Activated T-helper 17 cell treated with anti-CD3 and anti-CD28 coated beads, Interleukin-2, amount 50 U/mL, for 72 hours (primary cell): ENCODE results near the gene FMO1. TPM values are rescaled to one million over a fixed set of nuclear protein-coding genes. Genes with fewer than 3 reads are reported as not detected.

Experiments
- ATAC-seq: fragments of 150-1000 bp; cut with Tn5 transposase; replicated peaks from 2 replicates; pipeline ENCODE4 v1.10.0; 2021; ENCODE audit warnings: mild to moderate bottlenecking, moderate library complexity
- H3K27ac Mint-ChIP-seq: one replicate; pipeline ENCODE4 v1.8.0; 2022; ENCODE audit warnings: mixed read lengths
- H3K27me3 Mint-ChIP-seq: one replicate; pipeline ENCODE4 v1.8.0; 2022; ENCODE audit warnings: mixed read lengths
- H3K36me3 Mint-ChIP-seq: one replicate; pipeline ENCODE4 v1.8.0; 2022; ENCODE audit warnings: low read depth, mild to moderate bottlenecking, mixed read lengths
- H3K4me1 Mint-ChIP-seq: one replicate; pipeline ENCODE4 v1.8.0; 2022; ENCODE audit warnings: mixed read lengths
- H3K4me3 Mint-ChIP-seq: one replicate; pipeline ENCODE4 v1.8.0; 2022; ENCODE audit warnings: mild to moderate bottlenecking, mixed read lengths
- H3K9me3 Mint-ChIP-seq: one replicate; pipeline ENCODE4 v1.8.0; 2022; ENCODE audit warnings: mixed read lengths
- total RNA-seq, 2 donors: library from RNA; stranded (reverse); gene quantifications; one replicate each; pipeline ENCODE4 v1.2.3, GENCODE V29; 2022

Gene FMO1
- total RNA-seq, 2 donors from 2014 or later: not detected

GRCh38 chr1:171252482-171252881 is 4.2 kb downstream of the FMO1 start:
- H3K27ac Mint-ChIP-seq: no peak overlapping the region
- H3K4me3 Mint-ChIP-seq: peak overlapping the region; percentile 56
- no peaks in the 10 kb centered on the region for H3K9me3 Mint-ChIP-seq
- peaks cover 39% of the 10 kb centered on the region for H3K27me3 Mint-ChIP-seq
- no peak for ATAC-seq
- H3K4me1 Mint-ChIP-seq: peaks cover 4% of the 10 kb centered on the region
- H3K36me3 Mint-ChIP-seq: no peaks in the 10 kb centered on the region

- Mint-ChIP-seq H3K27me3 (peaks cover 30% of the 10 kb centered on the region), H3K4me1 (peaks cover 4% of the 10 kb centered on the region), H3K36me3 (no peaks in the 10 kb centered on the region), H3K27ac (no peak overlapping the region), H3K4me3 (no peak overlapping the region), H3K9me3 (no peaks in the 10 kb centered on the region)
- no peak for ATAC-seq
These were observed 6.6 kb downstream of the FMO1 start for GRCh38 chr1:171254859-171255258.

- no peak overlapping the region for H3K4me3 Mint-ChIP-seq
- H3K27me3 Mint-ChIP-seq: peaks cover 21% of the 10 kb centered on the region
- H3K27ac Mint-ChIP-seq: no peak overlapping the region
- H3K36me3 Mint-ChIP-seq: no peaks in the 10 kb centered on the region
- H3K9me3 Mint-ChIP-seq: no peaks in the 10 kb centered on the region
- ATAC-seq: no peak
- H3K4me1 Mint-ChIP-seq: peaks cover 4% of the 10 kb centered on the region
These were observed 8.8 kb downstream of the FMO1 start for GRCh38 chr1:171256940-171257606.

- H3K9me3 Mint-ChIP-seq: no peaks in the 10 kb centered on the region
- no peak for ATAC-seq
- H3K27me3 Mint-ChIP-seq: peaks cover 17% of the 10 kb centered on the region
- H3K4me1 Mint-ChIP-seq: no peaks in the 10 kb centered on the region
- no peak overlapping the region for H3K4me3 Mint-ChIP-seq
- H3K36me3 Mint-ChIP-seq: no peaks in the 10 kb centered on the region
- H3K27ac Mint-ChIP-seq: no peak overlapping the region
These were observed 9.3 kb downstream of the FMO1 start for GRCh38 chr1:171257607-171258076.

GRCh38 chr1:171258429-171258828 is 10.1 kb downstream of the FMO1 start:
- Mint-ChIP-seq H3K4me3 (no peak overlapping the region), H3K27ac (no peak overlapping the region), H3K27me3 (peaks cover 12% of the 10 kb centered on the region), H3K9me3 (no peaks in the 10 kb centered on the region), H3K4me1 (no peaks in the 10 kb centered on the region), H3K36me3 (no peaks in the 10 kb centered on the region)
- no peak for ATAC-seq

GRCh38 chr1:171258943-171259342 is 10.6 kb downstream of the FMO1 start:
- no peak for ATAC-seq
- Mint-ChIP-seq H3K36me3 (no peaks in the 10 kb centered on the region), H3K27ac (no peak overlapping the region), H3K9me3 (no peaks in the 10 kb centered on the region), H3K27me3 (peaks cover 12% of the 10 kb centered on the region), H3K4me1 (no peaks in the 10 kb centered on the region), H3K4me3 (no peak overlapping the region)

- H3K36me3 Mint-ChIP-seq: no peaks in the 10 kb centered on the region
- no peak overlapping the region for H3K4me3 Mint-ChIP-seq
- H3K27ac Mint-ChIP-seq: no peak overlapping the region
- H3K4me1 Mint-ChIP-seq: no peaks in the 10 kb centered on the region
- no peaks in the 10 kb centered on the region for H3K9me3 Mint-ChIP-seq
- H3K27me3 Mint-ChIP-seq: no peaks in the 10 kb centered on the region
- no peak for ATAC-seq
These were observed 13.0 kb downstream of the FMO1 start for GRCh38 chr1:171261336-171261735.

GRCh38 chr1:171263901-171264300 is 15.6 kb downstream of the FMO1 start:
- H3K36me3 Mint-ChIP-seq: no peaks in the 10 kb centered on the region
- H3K27me3 Mint-ChIP-seq: peaks cover 6% of the 10 kb centered on the region
- H3K4me3 Mint-ChIP-seq: no peak overlapping the region
- no peaks in the 10 kb centered on the region for H3K9me3 Mint-ChIP-seq
- no peak for ATAC-seq
- H3K4me1 Mint-ChIP-seq: no peaks in the 10 kb centered on the region
- H3K27ac Mint-ChIP-seq: no peak overlapping the region

- H3K4me1 Mint-ChIP-seq: no peaks in the 10 kb centered on the region
- H3K27me3 Mint-ChIP-seq: peaks cover 9% of the 10 kb centered on the region
- no peak overlapping the region for H3K27ac Mint-ChIP-seq
- no peak overlapping the region for H3K4me3 Mint-ChIP-seq
- no peak for ATAC-seq
- no peaks in the 10 kb centered on the region for H3K9me3 Mint-ChIP-seq
- no peaks in the 10 kb centered on the region for H3K36me3 Mint-ChIP-seq
These were observed 17.4 kb downstream of the FMO1 start for GRCh38 chr1:171265686-171266085.

GRCh38 chr1:171266930-171267329 is 18.6 kb downstream of the FMO1 start:
- ATAC-seq: no peak

GRCh38 chr1:171267391-171267790 is 19.1 kb downstream of the FMO1 start:
- Mint-ChIP-seq H3K4me1 (no peaks in the 10 kb centered on the region), H3K4me3 (no peak overlapping the region), H3K9me3 (peaks cover 3% of the 10 kb centered on the region), H3K27ac (no peak overlapping the region), H3K27me3 (peaks cover 20% of the 10 kb centered on the region), H3K36me3 (no peaks in the 10 kb centered on the region)
- no peak for ATAC-seq

More at GRCh38 chr1:171266930-171267329, 18.6 kb downstream of the FMO1 start:
- Mint-ChIP-seq H3K4me3 (no peak overlapping the region), H3K4me1 (no peaks in the 10 kb centered on the region), H3K27me3 (peaks cover 20% of the 10 kb centered on the region), H3K9me3 (peaks cover 3% of the 10 kb centered on the region), H3K27ac (no peak overlapping the region), H3K36me3 (no peaks in the 10 kb centered on the region)

GRCh38 chr1:171270806-171271205 is 22.5 kb downstream of the FMO1 start:
- no peak for ATAC-seq
- Mint-ChIP-seq H3K9me3 (peaks cover 3% of the 10 kb centered on the region), H3K4me1 (no peaks in the 10 kb centered on the region), H3K36me3 (no peaks in the 10 kb centered on the region), H3K27ac (no peak overlapping the region), H3K4me3 (no peak overlapping the region), H3K27me3 (peaks cover 29% of the 10 kb centered on the region)

- Mint-ChIP-seq H3K36me3 (no peaks in the 10 kb centered on the region), H3K27ac (no peak overlapping the region), H3K9me3 (no peaks in the 10 kb centered on the region), H3K27me3 (peaks cover 19% of the 10 kb centered on the region), H3K4me1 (no peaks in the 10 kb centered on the region), H3K4me3 (no peak overlapping the region)
- ATAC-seq: no peak
These were observed 29.2 kb downstream of the FMO1 start for GRCh38 chr1:171277534-171277933.

GRCh38 chr1:171279234-171279633 is 30.9 kb downstream of the FMO1 start:
- H3K4me1 Mint-ChIP-seq: no peaks in the 10 kb centered on the region
- peaks cover 16% of the 10 kb centered on the region for H3K27me3 Mint-ChIP-seq
- H3K9me3 Mint-ChIP-seq: no peaks in the 10 kb centered on the region
- H3K36me3 Mint-ChIP-seq: no peaks in the 10 kb centered on the region
- no peak overlapping the region for H3K4me3 Mint-ChIP-seq
- no peak overlapping the region for H3K27ac Mint-ChIP-seq
- no peak for ATAC-seq

- Mint-ChIP-seq H3K4me1 (no peaks in the 10 kb centered on the region), H3K36me3 (no peaks in the 10 kb centered on the region), H3K9me3 (no peaks in the 10 kb centered on the region), H3K27me3 (peaks cover 16% of the 10 kb centered on the region), H3K4me3 (no peak overlapping the region), H3K27ac (no peak overlapping the region)
- no peak for ATAC-seq
These were observed 31.4 kb downstream of the FMO1 start for GRCh38 chr1:171279678-171280077.

GRCh38 chr1:171280599-171280998 is 32.3 kb downstream of the FMO1 start:
- no peaks in the 10 kb centered on the region for H3K36me3 Mint-ChIP-seq

More at GRCh38 chr1:171280599-171280998, 32.3 kb downstream of the FMO1 start:
- Mint-ChIP-seq H3K4me3 (no peak overlapping the region), H3K27me3 (peaks cover 14% of the 10 kb centered on the region), H3K9me3 (no peaks in the 10 kb centered on the region), H3K27ac (no peak overlapping the region), H3K4me1 (no peaks in the 10 kb centered on the region)
- ATAC-seq: no peak
